ENCODE data around the gene GSK3B.

GSK3B gene

GRCh38 chr3:120033596-120033995, 60.7 kb downstream of the GSK3B start:
- no peak for TF ChIP-seq CTCF (IDR thresholded peaks at IDR 0.05; ENCODE audit: low read depth, low read length, missing control alignments)
- DNase-seq (ENCODE audit: low read depth): peak; percentile 22
- H3K4me3 ChIP-seq (ENCODE audit: low read depth, low read length): no peak overlapping the region

GRCh38 chr3:120031561-120031960, 62.7 kb downstream of the GSK3B start:
- no peak for DNase-seq (ENCODE audit: low read depth)
- no peak overlapping the region for H3K4me3 ChIP-seq (ENCODE audit: low read depth, low read length)
- no peak for TF ChIP-seq CTCF (IDR thresholded peaks at IDR 0.05; ENCODE audit: low read depth, low read length, missing control alignments)

GRCh38 chr3:120029749-120030148, 64.5 kb downstream of the GSK3B start:
- no peak for TF ChIP-seq CTCF (IDR thresholded peaks at IDR 0.05; ENCODE audit: low read depth, low read length, missing control alignments)
- no peak overlapping the region for H3K4me3 ChIP-seq (ENCODE audit: low read depth, low read length)
- DNase-seq (ENCODE audit: low read depth): no peak

- no peak for TF ChIP-seq CTCF (IDR thresholded peaks at IDR 0.05; ENCODE audit: low read depth, low read length, missing control alignments)
- H3K4me3 ChIP-seq (ENCODE audit: low read depth, low read length): no peak overlapping the region
- no peak for DNase-seq (ENCODE audit: low read depth)
Measured at GRCh38 chr3:120028271-120029047, 65.8 kb downstream of the GSK3B start.

GRCh38 chr3:120027226-120027625, 67.0 kb downstream of the GSK3B start:
- no peak for DNase-seq (ENCODE audit: low read depth)
- no peak for TF ChIP-seq CTCF (IDR thresholded peaks at IDR 0.05; ENCODE audit: low read depth, low read length, missing control alignments)
- no peak overlapping the region for H3K4me3 ChIP-seq (ENCODE audit: low read depth, low read length)

- no peak for TF ChIP-seq CTCF (IDR thresholded peaks at IDR 0.05; ENCODE audit: low read depth, low read length, missing control alignments)
- H3K4me3 ChIP-seq (ENCODE audit: low read depth, low read length): no peak overlapping the region
- DNase-seq (ENCODE audit: low read depth): no peak
Measured at GRCh38 chr3:120025520-120025919, 68.7 kb downstream of the GSK3B start.

GRCh38 chr3:120024103-120024502, 70.1 kb downstream of the GSK3B start:
- TF ChIP-seq CTCF (IDR thresholded peaks at IDR 0.05; ENCODE audit: low read depth, low read length, missing control alignments): no peak
- DNase-seq (ENCODE audit: low read depth): no peak
- H3K4me3 ChIP-seq (ENCODE audit: low read depth, low read length): no peak overlapping the region
